ENCODE results near the gene PIGZ. TPM values are rescaled to one million over a fixed set of nuclear protein-coding genes. Genes with fewer than 3 reads are reported as not detected.

PIGZ gene
- total RNA-seq, 4 donors from 2014 or later, result 2.3 to 8.0 (median 4.4) TPM

GRCh38 chr3:197008436-197009209 is 40.0 kb upstream of the PIGZ start:
- DNase-seq (ENCODE audit: low spot score in 2 of 2), result no peak
- intact Hi-C loops (cut with DNase I; ENCODE audit: low total_unique reads), result loop anchor here (10.0 kb wide), 1 partner anchor 176 kb away; no protein-coding TSS in a partner anchor
- WGBS, 2 donors, result 89 to 93% methylated on average over 22 to 27 of the region's 27 CpGs
- no peak overlapping the region for H3K4me3 ChIP-seq (ENCODE audit: low read depth, poor library complexity, severe bottlenecking)
- no peak for TF ChIP-seq CTCF (IDR thresholded peaks at IDR 0.05)
- TF ChIP-seq POLR2A (IDR thresholded peaks at IDR 0.05), result no peak

- no peak for DNase-seq (ENCODE audit: low spot score in 2 of 2)
- H3K4me3 ChIP-seq (ENCODE audit: low read depth, poor library complexity, severe bottlenecking), result no peak overlapping the region
- TF ChIP-seq POLR2A (IDR thresholded peaks at IDR 0.05) (no peak), CTCF (IDR thresholded peaks at IDR 0.05) (no peak)
- intact Hi-C loops (cut with DNase I; ENCODE audit: low total_unique reads), result loop anchor here (10.0 kb wide), 1 partner anchor 177 kb away; no protein-coding TSS in a partner anchor
- WGBS, 2 donors, result 75 to 87% methylated on average over 8 of the region's 8 CpGs
These were observed 39.3 kb upstream of the PIGZ start for GRCh38 chr3:197007953-197008352.

- H3K4me3 ChIP-seq (ENCODE audit: low read depth, poor library complexity, severe bottlenecking), result no peak overlapping the region
- TF ChIP-seq POLR2A (IDR thresholded peaks at IDR 0.05), result no peak
- no peak for TF ChIP-seq CTCF (IDR thresholded peaks at IDR 0.05)
- intact Hi-C loops (cut with DNase I; ENCODE audit: low total_unique reads), result loop anchor here (10.0 kb wide), 1 partner anchor 177 kb away; no protein-coding TSS in a partner anchor
- DNase-seq (ENCODE audit: low spot score in 2 of 2), result no peak
- WGBS, 2 donors, result 68 to 88% methylated on average over 12 of the region's 12 CpGs
These were observed 38.8 kb upstream of the PIGZ start for GRCh38 chr3:197007296-197007940.

- 93 to 98% methylated on average over 5 of the region's 5 CpGs for WGBS, 2 donors
- no peak for DNase-seq (ENCODE audit: low spot score in 2 of 2)
- TF ChIP-seq POLR2A (IDR thresholded peaks at IDR 0.05), result no peak
- no peak overlapping the region for H3K4me3 ChIP-seq (ENCODE audit: low read depth, poor library complexity, severe bottlenecking)
- intact Hi-C loops (cut with DNase I; ENCODE audit: low total_unique reads), result loop anchor here (10.0 kb wide), 1 partner anchor 178 kb away; no protein-coding TSS in a partner anchor
These were observed 38.2 kb upstream of the PIGZ start for GRCh38 chr3:197006860-197007259.

- H3K4me3 ChIP-seq (ENCODE audit: low read depth, poor library complexity, severe bottlenecking), result no peak overlapping the region
- intact Hi-C loops (cut with DNase I; ENCODE audit: low total_unique reads), result loop anchor here (10.0 kb wide), 1 partner anchor 178 kb away; no protein-coding TSS in a partner anchor
- no peak for DNase-seq (ENCODE audit: low spot score in 2 of 2)
- TF ChIP-seq POLR2A (IDR thresholded peaks at IDR 0.05), result no peak
- TF ChIP-seq CTCF (IDR thresholded peaks at IDR 0.05), result no peak
- WGBS, 2 donors, result 90 to 95% methylated on average over 11 of the region's 11 CpGs
These were observed 37.8 kb upstream of the PIGZ start for GRCh38 chr3:197006446-197006845.

Data from lower leg skin (tissue), 4 donors.